ENCODE measurements around the gene RANBP9. TPM values are rescaled to one million over a fixed set of nuclear protein-coding genes. Genes with fewer than 3 reads are reported as not detected.

Gene RANBP9
- total and polyA plus RNA-seq, 11 donors, result 9.3 to 43.7 (median 32.3) TPM

DNA sequence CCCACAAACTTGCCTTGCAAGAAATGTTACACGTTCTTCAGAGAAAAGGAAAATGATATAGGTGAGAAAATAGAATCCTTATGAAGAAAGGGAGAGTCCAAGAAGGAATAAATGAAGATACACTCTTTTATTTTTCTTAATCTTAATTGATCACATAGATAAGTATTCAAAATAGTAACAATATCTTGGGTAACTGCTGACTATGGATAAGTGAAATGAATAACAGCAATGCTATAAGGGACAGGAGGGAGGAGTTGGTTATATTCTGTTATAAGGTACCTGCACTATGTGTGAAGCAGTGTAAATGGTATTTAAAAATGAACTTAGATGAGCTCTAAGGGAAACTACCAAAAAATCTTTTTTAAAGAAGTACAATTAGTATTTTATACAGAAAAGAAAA, 38.3 kb downstream of the RANBP9 start:
- H3K27me3 ChIP-seq, result no peaks in the 10 kb centered on the region
- WGBS, 4 donors, result 75 to 96% (median 78%) methylated on average over 1 of the region's 1 CpG
- H3K4me3 ChIP-seq, result no peak overlapping the region
- H3K9me3 ChIP-seq, result peaks cover 0 to 42% (median 9%) of the 10 kb centered on the region in 12 donors
- H3K27ac ChIP-seq, result no peak overlapping the region
- ATAC-seq, result no peak
- no peaks in the 10 kb centered on the region for H3K36me3 ChIP-seq
- peaks cover 0 to 56% (median 9%) of the 10 kb centered on the region in 12 donors for H3K4me1 ChIP-seq
- no peak for DNase-seq
- TF ChIP-seq, protein P1, sequence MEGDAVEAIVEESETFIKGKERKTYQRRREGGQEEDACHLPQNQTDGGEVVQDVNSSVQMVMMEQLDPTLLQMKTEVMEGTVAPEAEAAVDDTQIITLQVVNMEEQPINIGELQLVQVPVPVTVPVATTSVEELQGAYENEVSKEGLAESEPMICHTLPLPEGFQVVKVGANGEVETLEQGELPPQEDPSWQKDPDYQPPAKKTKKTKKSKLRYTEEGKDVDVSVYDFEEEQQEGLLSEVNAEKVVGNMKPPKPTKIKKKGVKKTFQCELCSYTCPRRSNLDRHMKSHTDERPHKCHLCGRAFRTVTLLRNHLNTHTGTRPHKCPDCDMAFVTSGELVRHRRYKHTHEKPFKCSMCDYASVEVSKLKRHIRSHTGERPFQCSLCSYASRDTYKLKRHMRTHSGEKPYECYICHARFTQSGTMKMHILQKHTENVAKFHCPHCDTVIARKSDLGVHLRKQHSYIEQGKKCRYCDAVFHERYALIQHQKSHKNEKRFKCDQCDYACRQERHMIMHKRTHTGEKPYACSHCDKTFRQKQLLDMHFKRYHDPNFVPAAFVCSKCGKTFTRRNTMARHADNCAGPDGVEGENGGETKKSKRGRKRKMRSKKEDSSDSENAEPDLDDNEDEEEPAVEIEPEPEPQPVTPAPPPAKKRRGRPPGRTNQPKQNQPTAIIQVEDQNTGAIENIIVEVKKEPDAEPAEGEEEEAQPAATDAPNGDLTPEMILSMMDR (IDR thresholded peaks at IDR 0.05), result no peak
- TF ChIP-seq POLR2A (IDR thresholded peaks at IDR 0.05), result no peak
- intact Hi-C loops (cut with DNase I), result no loop called here

- no peak for TF ChIP-seq POLR2A (IDR thresholded peaks at IDR 0.05)
- TF ChIP-seq, protein P1 (IDR thresholded peaks at IDR 0.05), result no peak
- ATAC-seq (no peak), DNase-seq (no peak)
- Histone ChIP-seq H3K4me3 (no peak overlapping the region), H3K27ac (no peak overlapping the region), H3K9me3 (peaks cover 0 to 37% (median 9%) of the 10 kb centered on the region in 12 donors), H3K4me1 (peaks cover 0 to 56% (median 4%) of the 10 kb centered on the region in 12 donors), H3K36me3 (no peaks in the 10 kb centered on the region), H3K27me3 (no peaks in the 10 kb centered on the region)
- intact Hi-C loops (cut with DNase I), result no loop called here
Measured at GRCh38 chr6:13672904-13673303, 38.7 kb downstream of the RANBP9 start.

- DNase-seq, result no peak
- H3K36me3 ChIP-seq, result no peaks in the 10 kb centered on the region
- no peak for TF ChIP-seq POLR2A (IDR thresholded peaks at IDR 0.05)
- TF ChIP-seq, protein P1 (IDR thresholded peaks at IDR 0.05), result no peak
- no peak for ATAC-seq
- intact Hi-C loops (cut with DNase I), result no loop called here
- no peak overlapping the region for H3K4me3 ChIP-seq
- H3K27ac ChIP-seq, result no peak overlapping the region
- H3K9me3 ChIP-seq, result peaks cover 0 to 25% (median 1%) of the 10 kb centered on the region in 12 donors
- WGBS, 4 donors, result 90 to 98% (median 91%) methylated on average over 1 of the region's 1 CpG
- no peaks in the 10 kb centered on the region for H3K27me3 ChIP-seq
- peaks cover 0 to 65% (median 4%) of the 10 kb centered on the region in 12 donors for H3K4me1 ChIP-seq
Measured at GRCh38 chr6:13671548-13672127, 40.0 kb downstream of the RANBP9 start.

DNA sequence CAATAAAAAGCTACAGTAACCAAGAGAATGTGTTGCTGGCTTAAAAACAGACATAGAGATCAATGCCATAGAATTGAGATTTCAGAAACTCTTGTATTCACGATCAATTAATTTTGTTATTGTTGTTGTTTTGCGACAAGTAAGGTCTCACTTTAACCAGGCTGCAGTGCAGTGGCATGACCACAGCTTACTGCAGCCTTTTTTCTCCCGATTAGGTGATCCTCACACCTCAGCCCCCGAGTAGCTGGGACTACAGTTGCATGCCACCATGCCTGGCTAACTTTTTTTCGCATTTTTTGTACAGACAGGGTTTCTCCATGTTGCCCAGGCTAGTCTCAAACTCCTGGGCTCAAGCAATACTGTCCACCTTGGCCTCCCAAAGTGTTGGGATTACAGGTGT, 42.2 kb downstream of the RANBP9 start:
- H3K9me3 ChIP-seq, result peaks cover 0 to 20% (median 0%) of the 10 kb centered on the region in 12 donors
- TF ChIP-seq POLR2A (IDR thresholded peaks at IDR 0.05), result no peak
- TF ChIP-seq, protein P1 (IDR thresholded peaks at IDR 0.05), result no peak
- H3K4me1 ChIP-seq, result peaks cover 0 to 78% (median 4%) of the 10 kb centered on the region in 12 donors
- WGBS, 4 donors, result 92 to 97% (median 97%) methylated on average over 5 of the region's 5 CpGs
- no peak overlapping the region for H3K4me3 ChIP-seq
- intact Hi-C loops (cut with DNase I), result no loop called here
- no peak for ATAC-seq
- no peak overlapping the region for H3K27ac ChIP-seq
- H3K27me3 ChIP-seq, result no peaks in the 10 kb centered on the region
- H3K36me3 ChIP-seq, result no peaks in the 10 kb centered on the region
- no peak for DNase-seq
